ENCODE results near the gene RNF157.
"Not testable (repeated sequence)": the region's sequence is repeated elsewhere in the genome, so short reads cannot be mapped to it uniquely, and the experiment has no call there.

RNF157 gene

DNA sequence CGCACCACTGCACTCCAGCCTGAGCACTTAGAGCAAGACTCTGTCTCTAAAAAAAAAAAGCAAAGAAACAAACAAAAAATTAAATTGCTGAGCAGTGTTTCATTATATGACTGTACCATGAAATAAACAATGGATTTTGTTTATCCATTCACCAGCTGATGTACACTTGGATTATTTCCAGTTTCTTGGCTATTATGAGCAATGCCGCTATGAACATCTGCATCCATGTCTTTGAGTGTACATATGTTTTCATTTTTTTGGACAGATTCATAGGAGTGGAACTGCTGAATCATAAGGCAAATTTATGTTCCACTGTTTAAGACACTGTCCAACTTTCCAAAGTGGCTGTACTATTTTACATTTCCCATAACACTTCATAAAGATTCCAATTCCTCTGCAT is 8.0 kb downstream of the RNF157 start:
- no peak for DNase-seq

DNA sequence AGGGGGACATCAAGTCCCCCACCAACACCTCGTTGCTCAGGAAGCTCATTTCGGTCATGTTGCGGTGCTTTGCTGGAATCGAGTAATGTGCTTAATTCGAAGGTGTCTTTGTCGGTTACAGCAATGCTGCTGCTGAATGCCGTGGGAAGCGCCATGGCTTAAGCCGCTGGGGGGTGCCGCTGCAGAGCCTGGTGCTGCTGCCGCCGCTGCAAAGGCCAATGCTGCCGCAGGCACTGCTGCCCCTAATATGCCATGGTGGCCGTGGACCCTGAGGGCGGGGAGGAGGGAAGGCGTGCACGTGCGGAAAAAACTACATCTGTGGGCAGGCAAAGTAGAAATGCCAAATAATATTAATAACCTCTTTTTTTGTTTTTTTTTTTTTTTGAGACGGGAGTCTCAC is 13.5 kb downstream of the RNF157 start:
- not testable (repeated sequence) for DNase-seq

DNA sequence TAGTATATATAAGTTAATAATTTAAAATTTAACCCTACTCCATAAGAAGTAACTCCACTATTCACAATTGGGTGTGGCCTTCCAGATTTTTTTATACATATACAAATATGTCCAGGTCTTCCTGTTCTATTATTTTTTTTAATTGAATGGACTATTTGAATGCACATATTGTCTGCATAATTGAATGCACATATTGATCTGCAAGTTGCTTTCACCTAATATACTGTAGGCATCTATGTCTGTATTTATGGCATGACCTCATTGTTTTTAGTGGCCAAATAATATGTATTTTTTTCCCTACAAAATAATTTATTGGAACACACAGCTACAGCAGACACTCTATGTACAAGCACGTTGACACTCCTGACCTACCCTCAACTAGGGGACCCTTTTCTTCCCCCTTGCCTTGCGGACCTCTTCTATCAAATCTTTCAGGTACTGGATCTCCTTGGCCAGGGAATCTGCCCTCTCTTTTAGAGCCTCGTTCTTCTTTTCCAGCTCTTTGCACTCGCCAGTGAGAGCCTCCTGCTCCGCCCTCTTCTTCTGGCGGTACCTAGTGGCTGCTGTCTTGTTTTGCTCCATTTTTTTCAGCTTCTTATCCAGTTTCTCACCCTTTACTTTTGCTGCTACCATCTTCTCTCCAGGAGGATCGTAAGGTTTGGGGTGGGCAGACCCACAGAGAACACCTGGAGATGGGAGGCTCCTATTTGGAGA is 14.8 kb downstream of the RNF157 start:
- DNase-seq: not testable (repeated sequence)

DNA sequence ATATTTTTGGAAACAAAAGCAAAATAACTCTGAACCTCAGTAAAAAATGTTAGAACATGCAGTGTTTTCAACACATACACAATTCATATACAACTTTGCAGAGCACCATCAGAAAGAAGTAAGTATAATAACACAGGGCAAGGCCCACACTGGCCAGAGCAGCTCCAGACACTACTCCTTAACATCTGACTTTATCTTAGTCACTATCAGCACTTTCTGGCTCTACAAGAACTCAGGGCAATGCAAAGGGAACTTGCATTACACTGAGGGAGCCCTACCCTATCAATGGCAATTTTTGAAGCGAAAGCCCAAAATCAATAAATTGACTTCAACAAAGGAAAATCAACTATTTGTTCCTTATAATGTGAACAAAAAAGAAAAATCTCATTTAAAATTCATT is 16.5 kb downstream of the RNF157 start:
- no peak for DNase-seq

DNA sequence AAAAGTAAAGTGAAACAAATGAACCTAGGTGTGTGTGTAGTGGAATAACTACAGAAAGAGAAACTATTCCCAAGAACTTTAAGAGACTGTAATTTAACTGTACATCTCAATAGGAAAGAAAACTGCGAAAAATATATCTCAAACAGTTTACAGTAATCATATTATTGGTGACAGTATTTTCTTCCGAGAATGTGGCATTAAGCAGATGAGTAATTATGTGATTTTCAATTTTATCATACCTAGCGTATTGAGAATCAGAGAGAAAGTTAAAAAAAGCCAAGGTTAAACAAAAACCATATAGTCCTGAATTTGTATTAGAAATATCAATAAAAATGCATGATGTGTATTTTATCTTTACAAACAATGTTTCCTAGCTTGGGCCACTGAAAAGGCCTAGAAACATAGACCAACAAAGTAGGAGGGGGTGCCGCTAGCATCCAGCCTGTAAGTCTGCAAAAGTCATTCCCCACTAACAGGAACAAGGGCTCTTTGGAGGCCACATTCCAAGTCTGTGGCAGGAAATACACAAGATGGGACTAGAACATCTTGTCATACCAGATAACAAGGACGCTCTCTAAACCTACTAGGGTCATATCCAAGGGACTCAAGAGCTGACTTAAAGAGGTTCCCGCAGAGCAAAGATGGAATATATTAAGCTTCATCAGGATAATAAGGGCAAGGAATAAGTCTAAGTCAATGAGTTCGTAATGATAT is 20.5 kb downstream of the RNF157 start:
- no peak for DNase-seq

DNA sequence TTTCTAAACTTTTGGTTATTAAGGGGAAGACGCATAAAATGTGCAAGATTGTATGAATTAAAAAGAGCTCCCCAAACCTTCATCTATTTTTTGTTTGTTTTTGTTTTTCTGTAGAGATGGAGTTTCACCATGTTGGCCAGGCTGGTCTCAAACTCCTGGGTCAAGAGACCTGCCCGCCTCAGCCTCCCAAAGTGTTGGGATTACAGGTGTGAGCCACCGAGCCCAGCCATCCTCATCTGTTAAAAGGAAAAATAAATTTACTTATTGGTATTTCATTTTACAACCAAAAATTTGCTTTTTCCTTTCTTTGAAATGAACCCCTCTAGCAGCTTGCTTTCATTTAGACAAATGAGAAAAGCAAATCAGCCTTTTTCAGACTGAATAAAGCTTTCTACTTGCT is 23.2 kb downstream of the RNF157 start:
- no peak for DNase-seq

DNA sequence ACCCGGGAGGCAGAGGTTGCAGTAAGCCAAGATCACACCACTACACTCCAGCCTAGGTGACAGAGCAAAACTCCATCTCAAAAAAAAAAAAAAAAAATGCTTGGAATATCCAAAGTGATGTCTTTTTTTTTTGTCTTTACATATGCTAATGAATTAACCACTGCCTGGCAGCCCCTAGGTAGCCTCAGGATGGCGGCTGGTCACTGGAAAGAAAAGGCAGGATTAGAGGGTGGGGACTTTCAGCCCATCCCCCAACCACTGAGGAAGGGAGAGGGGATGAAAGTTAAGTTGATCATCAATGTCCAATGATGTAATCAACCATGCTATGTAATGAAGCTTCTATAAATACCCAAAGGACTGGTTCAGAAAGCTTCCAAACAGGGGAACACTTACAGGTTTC is 26.8 kb downstream of the RNF157 start:
- no peak for DNase-seq

DNA sequence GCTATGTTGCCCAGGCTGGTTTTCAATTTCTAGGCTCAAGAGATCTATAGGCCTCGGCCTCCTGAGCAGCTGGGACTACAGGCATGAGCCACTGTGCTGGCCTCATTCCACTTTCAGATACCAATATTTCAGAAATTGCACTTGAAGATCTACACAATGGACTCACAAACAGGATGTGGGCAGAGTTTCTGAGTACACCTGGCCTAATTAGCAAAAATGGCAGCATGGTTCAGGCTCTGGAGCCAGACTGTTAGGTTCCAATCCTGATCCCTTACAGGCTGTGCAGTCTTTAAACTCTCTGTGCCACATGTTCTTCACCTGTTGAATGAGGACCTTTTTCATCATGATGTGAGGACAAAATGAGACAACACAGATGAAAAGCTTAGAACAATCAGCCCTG is 32.2 kb downstream of the RNF157 start:
- DNase-seq: no peak

DNA sequence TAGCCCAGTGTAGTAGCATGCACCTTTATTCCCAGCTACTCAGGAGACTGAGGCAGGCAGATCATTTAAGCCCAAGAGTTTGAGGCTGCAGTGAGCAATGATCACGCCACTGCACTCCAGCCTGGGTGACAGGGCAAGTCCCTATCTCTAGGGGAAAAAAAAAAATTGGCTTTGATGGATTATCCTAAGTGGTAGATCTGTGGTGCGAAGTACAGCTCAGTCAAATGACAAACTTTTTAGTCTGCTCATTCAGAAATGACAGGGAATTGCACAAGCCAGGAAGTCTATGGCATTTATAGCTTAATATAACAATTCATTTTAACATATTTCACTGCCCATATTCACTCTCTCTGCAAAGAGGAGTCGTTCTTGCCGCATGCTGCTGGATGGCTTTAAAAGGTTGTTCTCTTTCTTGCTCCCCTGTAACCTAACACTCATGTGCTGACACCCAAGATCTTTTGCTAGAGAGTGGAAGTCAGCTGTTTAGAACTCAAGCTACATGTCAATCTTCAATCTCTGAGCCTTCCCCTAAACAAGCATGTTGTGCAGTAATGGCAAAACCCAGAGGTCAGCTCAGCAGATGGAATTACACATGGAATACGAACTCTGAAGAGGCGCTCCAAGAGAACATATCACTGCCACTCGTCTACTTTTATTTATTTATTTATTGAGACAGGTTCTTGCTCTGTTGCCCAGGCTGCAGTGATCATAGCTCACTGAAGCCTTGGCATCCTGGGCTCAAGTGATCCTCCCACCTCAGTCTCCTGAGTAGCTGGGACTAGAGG is 32.8 kb downstream of the RNF157 start:
- DNase-seq: no peak

DNA sequence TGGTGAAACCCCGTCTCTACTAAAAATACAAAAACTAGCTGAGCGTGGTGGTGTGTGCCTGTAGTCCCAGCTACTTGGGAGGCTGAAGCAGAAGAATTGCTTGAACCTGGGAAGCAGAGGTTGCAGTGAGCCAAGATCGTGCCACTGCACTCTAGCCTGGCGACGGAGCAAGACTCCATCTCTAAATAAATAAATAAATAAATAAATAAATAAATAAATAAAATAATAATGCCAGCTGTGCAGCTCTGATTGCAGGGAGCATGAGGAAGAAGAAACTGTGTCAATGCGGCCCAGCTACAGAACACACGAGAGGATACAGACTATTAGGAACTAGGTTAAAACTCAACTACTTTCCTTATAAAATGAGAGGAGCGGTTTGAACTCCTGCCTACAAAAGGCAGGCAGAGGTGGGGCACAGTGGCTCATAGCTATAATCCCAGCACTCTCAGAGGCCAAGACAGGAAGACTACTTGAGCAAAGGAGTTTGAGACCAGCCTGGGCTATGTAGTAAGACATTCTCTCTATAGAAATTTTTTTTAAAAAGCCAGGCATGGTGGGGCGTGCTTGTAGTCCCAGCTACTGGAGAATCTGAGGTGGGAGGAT is 34.6 kb downstream of the RNF157 start:
- DNase-seq: not testable (repeated sequence)

DNA sequence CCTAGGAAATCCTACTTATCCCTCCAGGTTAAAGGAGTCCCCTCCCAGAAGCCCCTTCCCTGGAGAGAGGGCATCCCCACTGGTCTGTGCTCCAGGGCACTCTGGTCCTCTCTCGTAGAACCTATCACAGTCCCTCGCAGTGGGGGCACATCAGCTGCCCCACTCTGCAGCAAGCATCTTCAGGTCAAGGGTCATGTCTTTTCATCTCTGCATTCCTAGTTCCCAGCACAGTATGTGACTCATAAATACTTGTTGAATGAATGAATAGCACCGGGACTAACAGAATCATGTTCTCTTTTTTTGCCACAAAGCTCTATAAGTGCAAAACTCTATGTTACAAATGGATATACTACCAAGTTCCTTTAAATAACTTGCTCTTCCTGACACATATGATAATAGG is 36.0 kb downstream of the RNF157 start:
- no peak for DNase-seq

DNA sequence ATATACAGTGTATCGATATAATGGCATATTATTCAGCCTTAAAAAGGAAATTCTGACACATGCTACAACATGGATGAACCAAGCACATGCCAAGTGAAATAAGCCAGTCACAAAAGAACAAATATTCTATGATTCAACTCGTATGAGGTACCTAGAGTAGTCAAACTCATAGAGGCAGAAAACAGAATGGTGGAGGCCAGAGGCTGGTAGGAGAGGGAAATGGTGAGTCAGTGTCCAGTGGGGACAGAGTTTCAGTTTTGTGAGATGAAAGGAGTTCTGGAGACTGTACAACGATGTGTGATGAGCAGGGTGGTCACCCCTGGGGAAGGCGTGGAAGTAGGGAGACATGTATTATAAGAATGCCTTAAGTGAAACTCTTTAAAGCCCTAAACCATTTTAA is 39.9 kb downstream of the RNF157 start:
- DNase-seq: no peak

DNA sequence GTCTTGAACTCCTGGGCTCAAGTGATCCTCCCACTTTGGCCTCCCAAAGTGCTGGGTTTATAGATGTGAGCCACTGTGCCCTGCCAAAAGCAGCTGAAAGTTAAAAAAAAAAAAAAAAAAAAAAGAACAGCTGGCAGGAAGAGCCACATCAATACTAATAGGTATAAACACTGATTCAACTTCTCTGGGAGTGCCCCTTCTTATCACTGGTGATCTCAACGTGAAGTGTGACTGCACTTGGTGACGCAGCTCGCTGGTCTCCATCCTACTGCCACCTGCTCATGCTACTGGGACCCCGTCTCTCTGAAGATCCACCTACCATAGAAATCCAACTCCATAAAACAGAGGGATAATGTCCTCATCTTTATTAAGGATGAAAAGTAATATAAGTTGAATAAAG is 40.8 kb downstream of the RNF157 start:
- peak; percentile 66 to 69 for DNase-seq

DNA sequence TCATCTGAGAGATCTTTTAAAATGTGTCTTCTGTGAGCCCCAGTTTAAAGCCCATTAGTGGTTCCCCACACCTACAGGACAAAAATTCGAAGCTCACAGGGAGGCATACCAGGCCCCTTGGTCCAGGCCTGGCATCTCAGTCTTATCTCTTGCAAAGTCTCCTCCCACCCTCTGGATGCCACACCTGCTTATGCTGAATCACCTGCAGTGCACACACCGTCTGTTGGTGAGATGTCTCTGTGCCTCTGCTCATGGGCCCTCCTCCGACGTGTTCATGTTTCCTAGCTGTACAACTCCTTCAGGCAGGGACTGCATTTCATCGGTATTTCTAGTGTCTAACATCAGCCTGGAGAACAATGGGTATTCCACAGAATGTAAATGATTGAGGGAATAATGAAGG is 41.6 kb downstream of the RNF157 start:
- no peak for DNase-seq

DNA sequence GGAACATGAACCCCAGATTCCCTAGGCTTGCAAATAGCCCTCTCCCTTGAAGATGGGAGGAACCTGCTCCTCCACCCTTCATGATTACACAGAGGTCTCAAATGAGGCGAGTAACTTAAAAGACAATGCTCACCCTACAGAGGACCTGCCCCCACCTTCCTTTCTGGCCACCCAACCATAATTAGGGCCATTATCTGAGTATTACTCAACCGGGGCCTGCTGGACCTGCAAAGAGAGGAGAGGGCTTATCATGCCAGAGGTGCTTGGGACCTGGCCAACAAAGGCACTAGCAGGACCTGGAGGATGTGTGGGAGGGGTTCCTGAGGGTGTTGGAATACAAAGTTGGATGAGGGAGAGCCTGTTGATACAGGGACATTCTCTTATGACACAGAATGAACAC is 42.4 kb downstream of the RNF157 start:
- no peak for DNase-seq

DNA sequence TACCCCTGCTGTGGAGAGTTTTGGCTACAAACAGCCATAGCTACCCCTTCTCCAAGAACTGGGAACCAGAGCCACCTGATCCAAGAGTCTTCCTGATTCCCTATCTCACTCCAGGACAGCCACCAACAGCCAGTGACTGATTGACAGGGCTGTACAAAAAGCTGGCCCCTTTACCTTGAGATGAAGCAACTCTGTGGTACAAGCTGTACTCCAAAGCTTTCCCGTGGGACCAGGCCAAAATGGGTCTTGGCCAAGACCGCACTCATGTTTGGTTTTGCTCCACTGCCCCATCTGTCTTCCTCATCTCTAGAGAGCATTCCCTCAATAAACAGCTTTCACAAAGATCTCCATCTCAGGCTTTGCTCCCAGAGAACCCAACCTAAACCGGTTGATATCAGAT is 43.6 kb downstream of the RNF157 start:
- no peak for DNase-seq

DNA sequence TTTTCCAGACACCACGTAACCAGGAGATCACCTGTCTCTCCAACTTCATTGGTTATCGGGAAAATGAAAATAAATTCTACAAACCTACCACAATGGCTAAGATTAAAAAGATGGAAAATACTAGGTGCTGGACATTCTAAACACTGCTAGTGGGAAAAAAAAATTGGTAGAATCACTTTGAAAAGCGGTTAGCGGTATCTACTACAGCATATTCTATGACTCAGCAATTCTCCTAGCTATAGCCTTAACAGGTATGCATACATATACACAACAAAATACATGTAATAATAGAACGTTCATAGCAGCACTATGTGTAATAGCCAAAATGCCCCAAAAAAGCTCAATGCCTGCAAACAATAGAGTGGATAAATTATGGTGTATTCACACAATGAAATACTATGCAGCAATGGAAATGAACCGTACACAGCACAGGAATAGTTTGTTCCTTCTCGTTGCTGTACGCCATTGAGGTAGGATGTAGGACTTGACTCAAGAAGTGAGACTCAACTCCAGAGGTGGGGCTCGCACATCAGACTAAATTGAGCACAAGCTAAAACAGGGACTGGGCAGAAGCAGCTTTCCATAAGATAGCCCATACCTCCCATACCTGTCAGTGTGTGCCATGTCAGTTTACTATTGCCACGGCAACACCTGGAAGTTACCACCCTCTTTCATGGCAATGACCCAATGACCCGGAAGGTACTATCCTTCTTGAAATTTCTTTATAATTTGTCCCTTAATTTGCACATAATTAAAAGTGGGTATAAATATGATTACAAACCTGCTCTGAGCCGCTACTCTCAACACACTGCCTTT is 44.8 kb downstream of the RNF157 start:
- no peak for DNase-seq

DNA sequence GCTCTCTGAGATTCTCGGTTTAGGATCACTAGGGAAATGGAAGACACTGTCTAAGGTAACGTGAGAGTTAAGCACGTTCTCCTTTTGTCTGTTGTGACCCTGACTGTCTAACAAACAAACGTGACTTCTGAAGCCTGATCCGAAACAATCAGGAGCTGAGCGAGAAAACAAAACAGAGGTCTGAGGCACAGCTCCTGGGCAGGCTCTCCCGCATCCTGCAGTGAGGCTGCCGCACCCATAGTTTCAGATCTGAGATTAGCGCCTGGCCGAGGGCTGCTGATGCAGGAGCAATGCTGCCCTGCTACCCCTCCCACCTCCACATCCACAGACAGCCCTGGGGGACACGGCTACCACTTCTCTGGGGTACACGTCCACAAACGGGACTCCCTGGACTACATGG is 46.7 kb downstream of the RNF157 start:
- no peak for DNase-seq

DNA sequence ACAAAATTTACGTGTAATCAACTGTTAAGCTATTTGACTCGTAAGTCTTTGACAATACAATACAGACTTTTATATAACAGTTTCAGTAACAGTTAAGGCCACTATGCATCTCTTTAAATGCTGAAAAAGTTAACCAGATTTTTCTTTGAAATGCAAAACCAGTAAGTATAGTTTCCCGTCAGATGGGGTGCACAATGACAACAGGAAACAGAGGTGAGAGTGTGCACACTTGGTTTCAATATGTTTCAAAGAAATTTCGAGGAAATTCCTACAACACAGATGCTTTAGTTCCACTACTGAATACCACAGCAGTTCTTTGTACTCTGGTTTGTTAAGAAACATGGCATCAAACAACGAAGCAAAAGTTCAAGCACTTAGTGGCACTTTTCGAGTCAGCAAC is 48.4 kb downstream of the RNF157 start:
- DNase-seq: no peak

DNA sequence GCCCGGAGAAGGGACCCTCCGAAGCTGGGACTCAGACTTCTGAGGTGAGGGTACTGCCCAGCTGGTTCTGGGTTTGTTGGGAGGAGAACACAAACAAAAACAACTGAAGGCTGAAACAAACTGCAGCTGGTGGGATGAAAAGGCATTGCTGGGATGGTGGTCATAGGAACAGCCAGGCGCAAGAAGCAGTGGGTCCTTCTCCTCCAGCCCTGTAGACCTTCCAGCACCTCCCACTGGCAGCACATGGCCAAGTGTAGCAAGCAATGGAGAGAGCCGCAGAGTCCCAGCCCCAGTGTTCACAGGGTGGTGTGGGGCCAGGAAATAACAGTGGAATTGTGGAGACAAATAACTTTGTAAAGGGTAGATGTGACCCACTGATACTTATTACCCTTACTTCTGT is 50.6 kb downstream of the RNF157 start:
- no peak for DNase-seq

DNA sequence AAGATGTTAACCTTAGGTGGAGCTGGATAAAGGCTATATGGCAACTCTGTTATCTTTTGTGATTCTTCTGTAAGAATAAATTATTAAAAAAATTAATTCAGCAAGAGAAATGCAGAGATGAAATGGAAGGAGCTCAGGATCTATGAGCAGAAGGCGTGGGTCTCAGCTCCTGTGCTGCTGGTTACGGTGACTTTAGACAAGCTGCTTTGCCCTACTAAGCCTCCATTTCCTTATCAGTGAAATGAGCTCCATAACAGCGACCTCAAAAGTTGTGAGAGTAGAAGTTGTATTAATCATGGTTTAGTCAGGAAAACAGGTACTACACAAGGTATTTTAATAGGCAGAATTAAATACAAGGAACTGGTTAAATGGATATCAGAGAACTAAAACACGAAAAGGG is 51.0 kb downstream of the RNF157 start:
- no peak for DNase-seq

DNA sequence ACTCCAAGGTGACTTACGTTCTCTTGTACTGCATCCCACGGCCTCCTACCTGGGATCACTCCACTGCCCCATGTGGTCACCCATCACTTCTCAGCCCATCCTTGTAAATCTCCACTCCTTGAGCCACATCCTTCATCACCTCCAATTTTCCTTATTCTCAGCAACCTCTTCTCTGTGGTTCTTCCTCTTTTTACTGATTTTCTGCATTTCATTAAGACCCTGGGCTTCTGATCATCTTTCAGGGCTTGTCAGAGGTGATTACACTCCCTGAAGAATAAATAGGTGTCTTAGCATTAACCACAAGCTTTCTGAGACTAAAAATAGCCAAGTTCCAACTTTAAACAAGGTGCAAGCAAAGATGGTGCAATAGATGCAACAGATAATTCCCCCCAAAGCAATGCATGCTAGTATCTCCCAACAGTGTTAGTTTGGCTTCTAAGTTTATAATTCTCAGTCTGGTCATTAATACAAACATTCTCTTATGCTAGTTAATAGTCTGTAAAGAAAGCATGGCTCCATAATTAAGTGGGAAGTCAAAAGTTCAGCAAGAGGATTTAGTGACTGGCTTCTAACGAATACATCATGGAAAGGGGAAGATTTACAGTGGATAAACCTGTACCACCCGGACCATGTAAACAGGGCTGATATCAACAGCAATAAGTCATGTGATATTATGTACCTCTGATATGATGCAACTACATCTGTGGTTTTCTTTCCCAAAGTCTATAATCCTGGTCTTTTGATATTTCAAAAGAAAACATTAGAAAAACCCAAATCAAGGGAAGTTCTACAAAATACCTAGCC is 51.9 kb downstream of the RNF157 start:
- DNase-seq: no peak
